ENCODE data around the gene FAM83D. TPM values are rescaled to one million over a fixed set of nuclear protein-coding genes. Genes with fewer than 3 reads are reported as not detected.

Gene FAM83D
- total RNA-seq, 1 donor from 2014 or later, result 0.77 TPM

- H3K27me3 ChIP-seq (ENCODE audit: low read depth), result no peaks in the 10 kb centered on the region
- intact Hi-C loops (cut with micrococcal nuclease), result no loop called here
- H3K4me1 ChIP-seq, result peaks cover 32% of the 10 kb centered on the region
- H3K36me3 ChIP-seq, result peaks cover 2% of the 10 kb centered on the region
- peak overlapping the region; percentile 97 for H3K27ac ChIP-seq (replicated peaks)
- H3K9me3 ChIP-seq (replicated peaks), result no peaks in the 10 kb centered on the region
- H3K4me3 ChIP-seq, result peak overlapping the region; percentile 99
- no peak for TF ChIP-seq CTCF (IDR thresholded peaks at IDR 0.05; ENCODE audit: borderline replicate concordance)
- no peak for DNase-seq
These were observed 35.4 kb downstream of the FAM83D start for GRCh38 chr20:38961530-38962043.

- H3K4me3 ChIP-seq, result peak within 1 kb of the TSS; percentile 99
- DNase-seq, result peak; percentile 99
- peak within 1 kb of the TSS; percentile 97 for H3K27ac ChIP-seq (replicated peaks)
- peak; percentile 47 for TF ChIP-seq CTCF (IDR thresholded peaks at IDR 0.05; ENCODE audit: borderline replicate concordance)
- peaks cover 2% of the 10 kb centered on the region for H3K36me3 ChIP-seq
- intact Hi-C loops (cut with micrococcal nuclease), result no loop called here
- H3K27me3 ChIP-seq (ENCODE audit: low read depth), result no peaks in the 10 kb centered on the region
- H3K4me1 ChIP-seq, result peaks cover 39% of the 10 kb centered on the region
- no peaks in the 10 kb centered on the region for H3K9me3 ChIP-seq (replicated peaks)
These were observed 36.1 kb downstream of the FAM83D start, which contains the start of gene DHX35 for GRCh38 chr20:38962044-38962927. Gene DHX35, plus strand, starts transcription at chr20:38962344. Its CDS starts 24 bp downstream, at chr20:38962368.

GRCh38 chr20:38962928-38963401 is 36.7 kb downstream of the FAM83D start:
- DNase-seq, result no peak
- intact Hi-C loops (cut with micrococcal nuclease), result no loop called here
- H3K27ac ChIP-seq (replicated peaks), result peak overlapping the region; percentile 97
- no peaks in the 10 kb centered on the region for H3K9me3 ChIP-seq (replicated peaks)
- H3K27me3 ChIP-seq (ENCODE audit: low read depth), result no peaks in the 10 kb centered on the region
- no peak for TF ChIP-seq CTCF (IDR thresholded peaks at IDR 0.05; ENCODE audit: borderline replicate concordance)
- H3K36me3 ChIP-seq, result peaks cover 2% of the 10 kb centered on the region
- H3K4me1 ChIP-seq, result peaks cover 40% of the 10 kb centered on the region
- H3K4me3 ChIP-seq, result peak overlapping the region; percentile 99

GRCh38 chr20:38963745-38964144 is 37.5 kb downstream of the FAM83D start:
- TF ChIP-seq CTCF (IDR thresholded peaks at IDR 0.05; ENCODE audit: borderline replicate concordance), result no peak
- DNase-seq, result no peak
- H3K27ac ChIP-seq (replicated peaks), result no peak overlapping the region

GRCh38 chr20:38965264-38965663 is 39.0 kb downstream of the FAM83D start:
- Histone ChIP-seq H3K27me3 (ENCODE audit: low read depth) (no peaks in the 10 kb centered on the region), H3K36me3 (peaks cover 20% of the 10 kb centered on the region), H3K27ac (replicated peaks) (no peak overlapping the region), H3K4me1 (peaks cover 49% of the 10 kb centered on the region), H3K4me3 (no peak overlapping the region), H3K9me3 (replicated peaks) (no peaks in the 10 kb centered on the region)
- no peak for TF ChIP-seq CTCF (IDR thresholded peaks at IDR 0.05; ENCODE audit: borderline replicate concordance)
- intact Hi-C loops (cut with micrococcal nuclease), result no loop called here
- DNase-seq, result no peak

More at GRCh38 chr20:38963745-38964144, 37.5 kb downstream of the FAM83D start:
- H3K9me3 ChIP-seq (replicated peaks), result no peaks in the 10 kb centered on the region
- intact Hi-C loops (cut with micrococcal nuclease), result no loop called here
- no peaks in the 10 kb centered on the region for H3K27me3 ChIP-seq (ENCODE audit: low read depth)
- peaks cover 40% of the 10 kb centered on the region for H3K4me1 ChIP-seq
- peaks cover 7% of the 10 kb centered on the region for H3K36me3 ChIP-seq
- no peak overlapping the region for H3K4me3 ChIP-seq

Data from left ventricle myocardium inferior (tissue), 1 donor.